Effector memory CD8-positive, alpha-beta T cell (primary cell): Measurements from ENCODE around the gene TSHZ2.

Experiments used
- ATAC-seq: fragments of 150-1000 bp; cut with Tn5 transposase; replicated peaks from 2 replicates; pipeline ENCODE4 v1.10.0; 2021; ENCODE audit warnings: mild to moderate bottlenecking, moderate library complexity
- DNase-seq, 3 experiments: peaks; one replicate each; pipeline ENCODE4 v3.0.0; 2021
- H3K27ac Mint-ChIP-seq, 2 donors: one replicate each; pipeline ENCODE4 v1.8.0; 2022; ENCODE audit warnings: mild to moderate bottlenecking in 2 of 2, mixed read lengths in 2 of 2, moderate library complexity in 2 of 2
- H3K27me3 Mint-ChIP-seq, 2 donors: one replicate each; pipeline ENCODE4 v1.8.0; 2022; ENCODE audit warnings: mixed read lengths in 2 of 2
- H3K36me3 Mint-ChIP-seq: one replicate; pipeline ENCODE4 v1.8.0; 2022; ENCODE audit warnings: mild to moderate bottlenecking, moderate library complexity, mixed read lengths; ENCODE audit not compliant: insufficient read depth
- H3K4me1 Mint-ChIP-seq, 2 donors: one replicate each; pipeline ENCODE4 v1.8.0; 2022; ENCODE audit warnings: low read depth in 2 of 2, mixed read lengths in 2 of 2
- H3K4me3 Mint-ChIP-seq, 2 donors: one replicate each; pipeline ENCODE4 v1.8.0; 2022; ENCODE audit warnings: mild to moderate bottlenecking in 2 of 2, mixed read lengths in 2 of 2, moderate library complexity in 2 of 2
- H3K9me3 Mint-ChIP-seq, 2 donors: one replicate each; pipeline ENCODE4 v1.8.0; 2022; ENCODE audit warnings: mixed read lengths in 2 of 2

TSHZ2 gene

DNA sequence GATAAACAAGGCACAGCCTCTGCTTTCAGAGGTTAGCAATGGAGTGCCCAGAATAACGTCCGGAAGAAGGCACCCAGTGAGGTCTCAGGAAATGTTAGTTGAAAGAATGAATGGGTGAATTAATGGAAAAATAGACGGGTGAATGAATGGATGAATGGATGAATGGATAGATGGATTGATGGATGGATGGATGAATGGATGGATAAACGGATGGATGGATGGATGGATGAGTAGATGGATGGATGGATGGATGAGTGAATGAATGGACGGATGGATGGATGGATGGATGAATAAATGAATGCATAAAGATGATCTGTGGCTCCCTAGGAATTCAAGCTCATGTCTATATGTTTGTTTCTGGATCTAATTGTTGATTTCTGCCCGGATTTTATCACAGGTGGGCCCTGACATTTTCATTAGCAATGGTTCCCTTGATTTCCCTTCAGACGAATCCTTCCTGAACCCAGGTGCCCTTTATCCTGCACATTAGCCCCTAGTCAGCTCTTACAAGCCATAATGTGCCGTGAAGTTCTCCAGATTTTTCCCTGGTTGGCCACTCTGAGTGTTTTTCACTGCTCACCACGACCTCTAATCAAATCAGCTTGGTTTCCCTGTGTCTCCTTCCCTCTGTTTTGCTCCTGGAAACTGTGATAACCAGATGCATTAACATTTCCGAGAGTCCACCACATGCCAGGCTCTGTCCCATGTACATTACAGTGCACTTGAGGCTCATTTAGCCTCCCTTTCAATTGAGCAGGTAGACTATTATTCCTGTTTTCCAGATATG is 22.2 kb downstream of the TSHZ2 start:
- Mint-ChIP-seq H3K27me3 (peaks cover 23 to 31% of the 10 kb centered on the region in 2 donors), H3K27ac (no peak overlapping the region), H3K9me3 (no peaks in the 10 kb centered on the region), H3K4me3 (no peak overlapping the region), H3K36me3 (no peaks in the 10 kb centered on the region), H3K4me1 (no peaks in the 10 kb centered on the region)
- ATAC-seq, result no peak
- DNase-seq, result no peak

- Mint-ChIP-seq H3K27ac (no peak overlapping the region), H3K4me3 (no peak overlapping the region), H3K4me1 (peaks cover 0 to under 1% of the 10 kb centered on the region in 2 donors), H3K27me3 (peaks cover 30 to 47% of the 10 kb centered on the region in 2 donors), H3K9me3 (no peaks in the 10 kb centered on the region), H3K36me3 (peaks cover 3% of the 10 kb centered on the region)
- no peak for ATAC-seq
- DNase-seq, result no peak
These were observed 24.0 kb downstream of the TSHZ2 start for GRCh38 chr20:52996130-52996529.

GRCh38 chr20:52996658-52997057 is 24.5 kb downstream of the TSHZ2 start:
- no peaks in the 10 kb centered on the region for H3K9me3 Mint-ChIP-seq
- DNase-seq, result no peak
- peaks cover under 1 to 5% of the 10 kb centered on the region in 2 donors for H3K4me1 Mint-ChIP-seq
- H3K27me3 Mint-ChIP-seq, result peaks cover 36 to 47% of the 10 kb centered on the region in 2 donors
- no peak overlapping the region for H3K27ac Mint-ChIP-seq
- ATAC-seq, result no peak
- no peak overlapping the region for H3K4me3 Mint-ChIP-seq
- H3K36me3 Mint-ChIP-seq, result peaks cover 3% of the 10 kb centered on the region

- no peak for DNase-seq
These were observed 26.1 kb downstream of the TSHZ2 start for GRCh38 chr20:52998268-52998667.

DNA sequence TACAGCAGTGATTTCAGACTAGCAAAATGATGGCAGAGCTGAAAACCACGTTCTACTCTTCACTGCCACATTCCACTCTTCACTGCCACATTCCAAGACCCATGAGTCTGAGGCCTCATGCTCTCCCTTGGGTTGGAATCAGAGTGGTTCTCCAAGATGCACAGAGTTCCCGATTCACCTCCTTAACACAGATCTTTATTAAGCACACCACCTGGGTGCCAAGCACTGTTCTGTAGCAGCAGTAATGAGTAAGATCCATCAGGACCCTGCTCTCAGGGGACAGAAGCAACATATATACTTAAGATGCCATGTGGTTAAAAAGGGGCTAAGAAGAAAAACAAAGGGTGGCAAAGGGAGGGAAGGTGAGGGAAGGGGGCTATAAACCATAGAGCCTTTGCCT is 26.9 kb downstream of the TSHZ2 start:
- no peak for ATAC-seq
- Mint-ChIP-seq H3K9me3 (no peaks in the 10 kb centered on the region), H3K27me3 (peaks cover 40 to 45% of the 10 kb centered on the region in 2 donors), H3K4me3 (no peak overlapping the region), H3K4me1 (peaks cover 2 to 7% of the 10 kb centered on the region in 2 donors), H3K36me3 (peaks cover 3% of the 10 kb centered on the region), H3K27ac (no peak overlapping the region)
- DNase-seq, result no peak

More at GRCh38 chr20:52998268-52998667, 26.1 kb downstream of the TSHZ2 start:
- Mint-ChIP-seq H3K36me3 (peaks cover 3% of the 10 kb centered on the region), H3K4me1 (peaks cover 2 to 7% of the 10 kb centered on the region in 2 donors), H3K4me3 (no peak overlapping the region), H3K9me3 (no peaks in the 10 kb centered on the region), H3K27me3 (peaks cover 39 to 47% of the 10 kb centered on the region in 2 donors), H3K27ac (no peak overlapping the region)
- no peak for ATAC-seq

- DNase-seq (no peak), ATAC-seq (no peak)
- H3K4me3 Mint-ChIP-seq, result peak overlapping the region; percentile 3 to 37
- no peak overlapping the region for H3K27ac Mint-ChIP-seq
- H3K4me1 Mint-ChIP-seq, result peaks cover 2 to 7% of the 10 kb centered on the region in 2 donors
- H3K36me3 Mint-ChIP-seq, result peaks cover 3% of the 10 kb centered on the region
- peaks cover 32 to 56% of the 10 kb centered on the region in 2 donors for H3K27me3 Mint-ChIP-seq
- no peaks in the 10 kb centered on the region for H3K9me3 Mint-ChIP-seq
These were observed 29.5 kb downstream of the TSHZ2 start for GRCh38 chr20:53001498-53002301.

GRCh38 chr20:53002786-53003185 is 30.6 kb downstream of the TSHZ2 start:
- H3K9me3 Mint-ChIP-seq, result no peaks in the 10 kb centered on the region
- H3K27me3 Mint-ChIP-seq, result peaks cover 33 to 63% of the 10 kb centered on the region in 2 donors
- DNase-seq (no peak), ATAC-seq (no peak)
- no peak overlapping the region for H3K27ac Mint-ChIP-seq
- peaks cover 2 to 7% of the 10 kb centered on the region in 2 donors for H3K4me1 Mint-ChIP-seq
- peaks cover 3% of the 10 kb centered on the region for H3K36me3 Mint-ChIP-seq
- H3K4me3 Mint-ChIP-seq, result no peak overlapping the region

GRCh38 chr20:53003420-53004154 is 31.4 kb downstream of the TSHZ2 start:
- no peak for DNase-seq
- peaks cover 39 to 58% of the 10 kb centered on the region in 2 donors for H3K27me3 Mint-ChIP-seq
- no peak for ATAC-seq
- peaks cover 2 to 7% of the 10 kb centered on the region in 2 donors for H3K4me1 Mint-ChIP-seq
- H3K4me3 Mint-ChIP-seq, result no peak overlapping the region
- H3K9me3 Mint-ChIP-seq, result no peaks in the 10 kb centered on the region
- H3K27ac Mint-ChIP-seq, result no peak overlapping the region
- peaks cover 3% of the 10 kb centered on the region for H3K36me3 Mint-ChIP-seq

DNA sequence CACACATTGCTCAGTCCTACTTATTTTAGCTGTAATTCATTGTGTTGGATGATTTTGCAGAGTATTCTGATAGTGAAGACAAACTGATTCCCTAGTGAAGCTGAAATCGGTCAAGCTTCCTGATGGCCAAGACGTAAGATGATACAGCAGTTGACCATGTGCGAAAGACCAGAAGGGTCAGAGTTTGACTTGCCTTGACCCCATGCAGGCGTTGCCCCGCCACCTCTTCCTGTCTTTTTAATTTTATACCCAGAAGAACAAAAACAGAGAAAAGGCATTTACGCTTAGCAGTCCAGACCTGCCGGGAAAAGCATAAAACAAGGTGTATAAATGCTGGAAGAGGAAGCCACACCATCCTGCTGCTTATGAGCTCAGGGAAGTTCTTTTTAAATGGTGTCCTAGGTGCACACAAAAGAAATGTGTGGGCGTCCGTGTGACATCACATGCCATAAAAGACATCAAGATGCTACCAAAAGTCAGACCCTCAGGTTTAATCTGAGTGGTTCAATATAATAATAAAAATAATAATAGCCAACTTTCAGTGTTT is 32.2 kb downstream of the TSHZ2 start:
- peaks cover 39 to 51% of the 10 kb centered on the region in 2 donors for H3K27me3 Mint-ChIP-seq
- DNase-seq (no peak), ATAC-seq (no peak)
- H3K4me3 Mint-ChIP-seq, result no peak overlapping the region
- no peak overlapping the region for H3K27ac Mint-ChIP-seq
- H3K4me1 Mint-ChIP-seq, result peaks cover 2 to 7% of the 10 kb centered on the region in 2 donors
- H3K9me3 Mint-ChIP-seq, result no peaks in the 10 kb centered on the region
- H3K36me3 Mint-ChIP-seq, result peaks cover 3% of the 10 kb centered on the region

GRCh38 chr20:53009979-53010735 is 38.0 kb downstream of the TSHZ2 start:
- DNase-seq (no peak), ATAC-seq (no peak)
- Mint-ChIP-seq H3K27me3 (peaks cover 32 to 60% of the 10 kb centered on the region in 2 donors), H3K4me1 (no peaks in the 10 kb centered on the region), H3K27ac (no peak overlapping the region), H3K9me3 (peaks cover 8% of the 10 kb centered on the region in 2 donors), H3K36me3 (no peaks in the 10 kb centered on the region), H3K4me3 (no peak overlapping the region)

GRCh38 chr20:53011640-53012039 is 39.5 kb downstream of the TSHZ2 start:
- no peaks in the 10 kb centered on the region for H3K36me3 Mint-ChIP-seq
- ATAC-seq (no peak), DNase-seq (no peak)

DNA sequence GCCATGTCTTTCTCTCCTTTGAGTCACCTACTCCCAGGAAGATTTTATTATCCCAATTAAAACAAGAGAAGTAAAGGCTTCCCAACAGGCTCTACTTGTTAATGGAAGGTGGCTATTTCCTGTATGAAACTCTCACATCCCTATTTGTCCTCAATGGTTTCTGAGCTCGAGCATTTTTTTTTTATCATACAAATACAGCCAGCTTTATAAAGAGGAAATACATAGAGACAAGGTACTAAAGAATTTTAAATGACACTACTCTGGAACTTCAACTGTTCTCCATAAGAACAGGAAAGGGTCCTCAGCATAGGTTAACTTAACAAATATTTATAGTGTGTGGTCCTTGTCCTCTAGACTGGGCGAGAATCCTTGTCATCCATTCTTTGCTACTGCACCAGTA is 41.0 kb downstream of the TSHZ2 start:
- Mint-ChIP-seq H3K27me3 (peaks cover 26 to 65% of the 10 kb centered on the region in 2 donors), H3K4me1 (no peaks in the 10 kb centered on the region), H3K4me3 (no peak overlapping the region), H3K27ac (no peak overlapping the region), H3K9me3 (peaks cover 8 to 10% of the 10 kb centered on the region in 2 donors), H3K36me3 (no peaks in the 10 kb centered on the region)
- ATAC-seq (no peak), DNase-seq (no peak)

More at GRCh38 chr20:53011640-53012039, 39.5 kb downstream of the TSHZ2 start:
- H3K4me1 Mint-ChIP-seq, result no peaks in the 10 kb centered on the region
- H3K9me3 Mint-ChIP-seq, result peaks cover 8 to 10% of the 10 kb centered on the region in 2 donors
- peaks cover 37 to 64% of the 10 kb centered on the region in 2 donors for H3K27me3 Mint-ChIP-seq
- no peak overlapping the region for H3K27ac Mint-ChIP-seq
- no peak overlapping the region for H3K4me3 Mint-ChIP-seq
